Measurements from ENCODE around the gene ROR2.

Gene ROR2

DNA sequence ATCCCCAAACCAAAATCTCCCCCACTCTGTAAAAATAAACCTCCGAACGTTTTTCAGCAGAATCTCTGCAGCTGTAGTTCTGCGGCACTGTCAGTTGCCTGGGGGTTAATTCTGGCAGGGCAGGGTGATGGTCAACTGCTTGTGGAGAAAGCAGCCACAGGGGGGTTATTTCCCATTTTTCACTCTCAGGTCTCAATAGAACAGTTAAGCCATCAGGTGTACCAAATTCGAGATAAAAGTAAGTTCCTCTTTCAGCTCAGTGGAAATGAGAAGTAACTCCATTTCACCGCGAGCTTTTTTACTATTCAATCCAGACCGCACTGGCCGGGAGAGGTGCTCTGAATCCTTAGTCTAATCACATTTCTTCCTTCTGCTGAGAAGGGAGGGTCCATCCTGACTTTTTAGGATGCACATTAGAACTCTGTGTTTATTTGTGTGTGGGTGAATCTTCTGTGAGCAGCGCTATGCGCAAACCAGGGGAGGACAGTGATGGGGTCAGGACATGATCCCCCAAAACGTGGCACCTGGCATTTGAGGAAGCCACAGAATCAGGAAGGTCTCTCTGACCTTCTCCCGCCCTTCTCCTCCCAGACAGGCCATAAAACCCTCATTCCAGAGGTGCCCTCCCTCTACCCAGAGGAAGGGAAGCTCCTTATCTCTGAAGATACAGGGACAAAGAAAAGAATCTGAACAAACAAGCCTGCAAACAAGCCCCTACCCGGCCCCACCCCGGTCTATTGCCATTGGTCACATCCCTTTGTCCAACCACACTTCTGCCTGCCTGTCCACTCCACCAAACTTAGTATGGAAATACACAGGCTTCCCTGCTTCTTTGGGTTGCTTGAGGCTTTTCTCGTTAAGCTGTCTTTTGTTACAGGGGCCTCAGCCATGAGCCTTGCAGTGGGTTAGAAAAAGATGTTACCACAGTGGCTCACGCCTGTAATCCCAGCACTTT lies 229.0 kb downstream of the ROR2 start:
- TF ChIP-seq CEBPB (IDR thresholded peaks at IDR 0.05) (no peak), RAD21 (IDR thresholded peaks at IDR 0.05; ENCODE audit: low read depth) (no peak), EGR1 (IDR thresholded peaks at IDR 0.05) (no peak), CREB1 (IDR thresholded peaks at IDR 0.05; ENCODE audit: low read depth) (no peak)
- TF ChIP-seq, protein P1, sequence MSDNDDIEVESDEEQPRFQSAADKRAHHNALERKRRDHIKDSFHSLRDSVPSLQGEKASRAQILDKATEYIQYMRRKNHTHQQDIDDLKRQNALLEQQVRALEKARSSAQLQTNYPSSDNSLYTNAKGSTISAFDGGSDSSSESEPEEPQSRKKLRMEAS (IDR thresholded peaks at IDR 0.05) = no peak
- TF ChIP-seq, protein P2, sequence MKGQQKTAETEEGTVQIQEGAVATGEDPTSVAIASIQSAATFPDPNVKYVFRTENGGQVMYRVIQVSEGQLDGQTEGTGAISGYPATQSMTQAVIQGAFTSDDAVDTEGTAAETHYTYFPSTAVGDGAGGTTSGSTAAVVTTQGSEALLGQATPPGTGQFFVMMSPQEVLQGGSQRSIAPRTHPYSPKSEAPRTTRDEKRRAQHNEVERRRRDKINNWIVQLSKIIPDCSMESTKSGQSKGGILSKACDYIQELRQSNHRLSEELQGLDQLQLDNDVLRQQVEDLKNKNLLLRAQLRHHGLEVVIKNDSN (IDR thresholded peaks at IDR 0.05) = no peak

DNA sequence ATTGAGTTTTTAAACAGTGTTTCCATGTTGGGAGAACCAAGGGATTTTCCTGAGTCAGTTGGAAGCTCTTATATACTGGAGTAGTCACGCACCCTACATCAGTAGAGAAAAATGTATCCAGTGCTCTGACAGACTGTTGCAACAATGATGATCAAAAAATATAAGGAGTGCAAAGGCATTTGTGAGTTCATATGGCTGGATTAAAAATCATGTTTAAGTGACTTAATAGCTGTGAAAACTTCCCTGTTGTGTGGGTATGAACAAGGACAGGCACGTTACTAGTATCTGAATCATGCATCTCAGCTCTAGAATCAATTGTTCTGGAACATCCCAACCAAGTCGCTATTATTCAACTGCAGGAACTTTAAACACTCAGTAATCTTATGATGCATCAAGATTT lies 229.7 kb downstream of the ROR2 start:
- TF ChIP-seq ZBTB7A (IDR thresholded peaks at IDR 0.05; ENCODE audit: low read depth) (no peak), EGR1 (IDR thresholded peaks at IDR 0.05) (no peak), CREB1 (IDR thresholded peaks at IDR 0.05; ENCODE audit: low read depth) (no peak), EP300 (IDR thresholded peaks at IDR 0.05; ENCODE audit: borderline replicate concordance) (no peak), FOXM1 (IDR thresholded peaks at IDR 0.05; ENCODE audit: borderline replicate concordance, low read depth) (no peak), TEAD4 (IDR thresholded peaks at IDR 0.05) (no peak), NFIC (IDR thresholded peaks at IDR 0.05) (no peak), TAF1 (IDR thresholded peaks at IDR 0.05; ENCODE audit: low read depth) (no peak), CEBPB (IDR thresholded peaks at IDR 0.05) (no peak), RAD21 (IDR thresholded peaks at IDR 0.05; ENCODE audit: low read depth) (no peak), TCF12 (IDR thresholded peaks at IDR 0.05; ENCODE audit: low read depth) (no peak)
- TF ChIP-seq, protein P2 (IDR thresholded peaks at IDR 0.05) = no peak
- TF ChIP-seq, protein P1 (IDR thresholded peaks at IDR 0.05) = no peak
- TF ChIP-seq, protein P3, sequence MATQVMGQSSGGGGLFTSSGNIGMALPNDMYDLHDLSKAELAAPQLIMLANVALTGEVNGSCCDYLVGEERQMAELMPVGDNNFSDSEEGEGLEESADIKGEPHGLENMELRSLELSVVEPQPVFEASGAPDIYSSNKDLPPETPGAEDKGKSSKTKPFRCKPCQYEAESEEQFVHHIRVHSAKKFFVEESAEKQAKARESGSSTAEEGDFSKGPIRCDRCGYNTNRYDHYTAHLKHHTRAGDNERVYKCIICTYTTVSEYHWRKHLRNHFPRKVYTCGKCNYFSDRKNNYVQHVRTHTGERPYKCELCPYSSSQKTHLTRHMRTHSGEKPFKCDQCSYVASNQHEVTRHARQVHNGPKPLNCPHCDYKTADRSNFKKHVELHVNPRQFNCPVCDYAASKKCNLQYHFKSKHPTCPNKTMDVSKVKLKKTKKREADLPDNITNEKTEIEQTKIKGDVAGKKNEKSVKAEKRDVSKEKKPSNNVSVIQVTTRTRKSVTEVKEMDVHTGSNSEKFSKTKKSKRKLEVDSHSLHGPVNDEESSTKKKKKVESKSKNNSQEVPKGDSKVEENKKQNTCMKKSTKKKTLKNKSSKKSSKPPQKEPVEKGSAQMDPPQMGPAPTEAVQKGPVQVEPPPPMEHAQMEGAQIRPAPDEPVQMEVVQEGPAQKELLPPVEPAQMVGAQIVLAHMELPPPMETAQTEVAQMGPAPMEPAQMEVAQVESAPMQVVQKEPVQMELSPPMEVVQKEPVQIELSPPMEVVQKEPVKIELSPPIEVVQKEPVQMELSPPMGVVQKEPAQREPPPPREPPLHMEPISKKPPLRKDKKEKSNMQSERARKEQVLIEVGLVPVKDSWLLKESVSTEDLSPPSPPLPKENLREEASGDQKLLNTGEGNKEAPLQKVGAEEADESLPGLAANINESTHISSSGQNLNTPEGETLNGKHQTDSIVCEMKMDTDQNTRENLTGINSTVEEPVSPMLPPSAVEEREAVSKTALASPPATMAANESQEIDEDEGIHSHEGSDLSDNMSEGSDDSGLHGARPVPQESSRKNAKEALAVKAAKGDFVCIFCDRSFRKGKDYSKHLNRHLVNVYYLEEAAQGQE (IDR thresholded peaks at IDR 0.05; ENCODE audit: low read depth) = no peak

DNA sequence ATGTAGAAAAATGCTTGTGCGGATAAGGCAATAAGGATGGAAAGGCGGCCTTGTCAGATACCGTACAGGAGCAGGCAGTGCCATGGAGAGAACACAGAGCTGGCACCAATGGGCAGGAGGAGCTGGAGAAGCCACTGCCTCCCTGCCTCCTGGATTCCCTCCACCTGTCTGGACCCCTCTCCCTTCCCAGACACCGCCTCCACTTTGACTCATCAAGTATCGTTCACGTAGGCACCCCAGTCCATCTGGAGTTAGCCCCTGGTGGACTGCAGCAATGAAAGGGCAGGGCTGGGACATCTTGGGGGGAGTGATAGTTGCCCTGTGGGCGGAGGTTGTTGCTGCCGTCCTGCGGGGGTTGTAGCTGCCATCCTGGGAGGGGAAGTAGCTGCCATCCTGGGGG lies 232.0 kb downstream of the ROR2 start:
- TF ChIP-seq EGR1 (IDR thresholded peaks at IDR 0.05) (no peak), TCF12 (IDR thresholded peaks at IDR 0.05; ENCODE audit: low read depth) (no peak), CREB1 (IDR thresholded peaks at IDR 0.05; ENCODE audit: low read depth) (no peak), FOXM1 (IDR thresholded peaks at IDR 0.05; ENCODE audit: borderline replicate concordance, low read depth) (no peak), NFIC (IDR thresholded peaks at IDR 0.05) (no peak), ZBTB7A (IDR thresholded peaks at IDR 0.05; ENCODE audit: low read depth) (no peak), TEAD4 (IDR thresholded peaks at IDR 0.05) (no peak), EP300 (IDR thresholded peaks at IDR 0.05; ENCODE audit: borderline replicate concordance) (no peak), RAD21 (IDR thresholded peaks at IDR 0.05; ENCODE audit: low read depth) (no peak), TAF1 (IDR thresholded peaks at IDR 0.05; ENCODE audit: low read depth) (no peak), CEBPB (IDR thresholded peaks at IDR 0.05) (no peak), YY1 (IDR thresholded peaks at IDR 0.05; ENCODE audit: low read depth) (no peak)
- TF ChIP-seq, protein P3 (IDR thresholded peaks at IDR 0.05; ENCODE audit: low read depth) = no peak
- TF ChIP-seq, protein P2 (IDR thresholded peaks at IDR 0.05) = no peak
- TF ChIP-seq, protein P1 (IDR thresholded peaks at IDR 0.05) = no peak

DNA sequence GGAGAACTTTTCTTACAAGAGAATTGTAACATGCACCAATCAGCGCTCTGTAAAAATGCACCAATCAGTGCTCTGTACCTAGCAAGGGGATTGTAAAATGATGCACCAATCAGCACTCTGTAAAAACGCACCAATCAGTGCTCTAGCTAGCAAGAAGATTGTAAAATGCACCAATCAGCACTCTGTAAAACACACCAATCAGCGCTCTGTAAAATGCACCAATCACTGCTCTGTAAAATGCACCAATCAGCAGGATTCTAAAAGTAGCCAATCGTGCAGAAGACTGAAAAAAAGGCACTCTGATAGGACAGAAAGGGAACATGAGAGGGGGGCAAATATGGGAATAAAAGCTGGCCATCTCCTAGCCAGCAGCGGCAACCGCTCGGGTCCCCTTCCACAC lies 233.2 kb downstream of the ROR2 start:
- no peak for TF ChIP-seq CREB1 (IDR thresholded peaks at IDR 0.05; ENCODE audit: low read depth)
- TF ChIP-seq TCF12 (IDR thresholded peaks at IDR 0.05; ENCODE audit: low read depth) = no peak
- TF ChIP-seq YY1 (IDR thresholded peaks at IDR 0.05; ENCODE audit: low read depth) = no peak
- TF ChIP-seq TAF1 (IDR thresholded peaks at IDR 0.05; ENCODE audit: low read depth) = no peak
- TF ChIP-seq CEBPB (IDR thresholded peaks at IDR 0.05) = no peak
- TF ChIP-seq, protein P2 (IDR thresholded peaks at IDR 0.05) = no peak
- no peak for TF ChIP-seq EP300 (IDR thresholded peaks at IDR 0.05; ENCODE audit: borderline replicate concordance)
- no peak for TF ChIP-seq NFIC (IDR thresholded peaks at IDR 0.05)
- no peak for TF ChIP-seq ZBTB7A (IDR thresholded peaks at IDR 0.05; ENCODE audit: low read depth)
- TF ChIP-seq RAD21 (IDR thresholded peaks at IDR 0.05; ENCODE audit: low read depth) = no peak
- TF ChIP-seq, protein P3 (IDR thresholded peaks at IDR 0.05; ENCODE audit: low read depth) = no peak
- TF ChIP-seq, protein P1 (IDR thresholded peaks at IDR 0.05) = no peak
- no peak for TF ChIP-seq TEAD4 (IDR thresholded peaks at IDR 0.05)

Data from Ishikawa (cell line).